HUES64 (cell line): Measurements from ENCODE around the gene TMED6.
"Not testable (repeated sequence)": the region's sequence is repeated elsewhere in the genome, so short reads cannot be mapped to it uniquely, and the experiment has no call there.

Source experiments
- H3K27ac ChIP-seq: 2 replicates; pipeline ENCODE4 v1.7.0; 2013; ENCODE audit warnings: low read depth, low read length, inconsistent platforms
- H3K27me3 ChIP-seq: 2 replicates; pipeline ENCODE4 v1.6.1; 2013; ENCODE audit warnings: mild to moderate bottlenecking, low read length; ENCODE audit not compliant: insufficient read depth
- H3K36me3 ChIP-seq: 2 replicates; pipeline ENCODE4 v1.6.1; 2013; ENCODE audit warnings: mild to moderate bottlenecking, low read length; ENCODE audit not compliant: insufficient read depth
- H3K4me1 ChIP-seq: 2 replicates; pipeline ENCODE4 v1.6.1; 2013; ENCODE audit warnings: mild to moderate bottlenecking, low read length, moderate library complexity; ENCODE audit not compliant: insufficient read depth
- H3K4me3 ChIP-seq: 2 replicates; pipeline ENCODE4 v1.5.1; 2013; ENCODE audit warnings: mild to moderate bottlenecking, low read length, moderate library complexity
- H3K9ac ChIP-seq: 2 replicates; pipeline ENCODE4 v1.6.1; 2013; ENCODE audit warnings: mild to moderate bottlenecking, low read depth, low read length
- H3K9me3 ChIP-seq: 2 replicates; pipeline ENCODE4 v1.6.1; 2013; ENCODE audit warnings: low read depth, low read length; ENCODE audit not compliant: insufficient read depth
- WGBS: fragments of 150-250, 120-280 bp; methylation state at CpG from one replicate; pipeline ENCODE4 v1.1.7; 2013; ENCODE audit warnings: missing lambda C conversion rate; 5-methylcytosine and 5-hydroxymethylcytosine counted together

Gene TMED6

GRCh38 chr16:69378760-69379159 is 27.2 kb upstream of the TMED6 start:
- 100% methylated on average over 1 of the region's 1 CpG for WGBS
- H3K9ac ChIP-seq: no peak overlapping the region
- no peak overlapping the region for H3K27ac ChIP-seq
- no peak overlapping the region for H3K4me3 ChIP-seq
- H3K27me3 ChIP-seq: no peaks in the 10 kb centered on the region
- no peaks in the 10 kb centered on the region for H3K9me3 ChIP-seq
- no peaks in the 10 kb centered on the region for H3K4me1 ChIP-seq
- H3K36me3 ChIP-seq: peaks cover 82% of the 10 kb centered on the region

GRCh38 chr16:69378036-69378435 is 26.4 kb upstream of the TMED6 start:
- H3K9me3 ChIP-seq: no peaks in the 10 kb centered on the region
- H3K4me3 ChIP-seq: no peak overlapping the region
- H3K27ac ChIP-seq: no peak overlapping the region
- whole genome bisulfite sequencing: 93% methylated on average over 1 of the region's 1 CpG
- peaks cover 82% of the 10 kb centered on the region for H3K36me3 ChIP-seq
- H3K9ac ChIP-seq: no peak overlapping the region
- H3K4me1 ChIP-seq: no peaks in the 10 kb centered on the region
- no peaks in the 10 kb centered on the region for H3K27me3 ChIP-seq

DNA sequence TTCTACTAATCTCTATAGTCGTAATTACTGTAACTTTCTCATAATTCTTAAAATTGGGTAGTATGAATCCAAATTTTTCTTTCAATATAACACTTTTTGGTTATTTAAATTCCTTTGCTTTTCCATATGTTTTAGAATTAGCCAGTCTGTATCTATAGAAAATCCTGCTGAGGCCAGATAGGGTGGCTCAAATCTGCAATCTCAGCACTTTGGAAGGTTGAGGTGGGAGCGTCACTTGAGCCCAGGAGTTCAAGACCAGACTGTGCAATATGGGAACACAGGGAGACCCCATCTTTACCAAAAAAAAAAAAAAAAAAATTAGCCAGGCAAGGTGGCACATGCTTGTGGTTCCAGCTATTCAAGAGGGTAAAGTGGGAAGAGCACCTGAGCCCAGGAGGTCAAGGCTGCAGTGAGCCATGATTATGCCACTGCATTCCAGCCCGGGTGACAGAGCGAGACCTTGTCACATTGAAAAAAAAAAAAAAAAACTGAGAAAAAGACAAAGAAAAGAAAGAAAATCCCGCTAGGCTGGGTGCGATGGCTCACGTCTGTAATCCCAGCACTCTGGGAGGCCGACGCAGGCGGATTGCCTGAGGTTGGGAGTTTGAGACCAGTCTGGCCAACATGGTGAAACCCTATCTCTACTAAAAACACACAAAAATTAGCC is 24.9 kb upstream of the TMED6 start:
- Histone ChIP-seq H3K4me3 (no peak overlapping the region), H3K27ac (no peak overlapping the region), H3K36me3 (peaks cover 81% of the 10 kb centered on the region), H3K27me3 (no peaks in the 10 kb centered on the region), H3K9me3 (no peaks in the 10 kb centered on the region), H3K4me1 (no peaks in the 10 kb centered on the region), H3K9ac (no peak overlapping the region)
- 95% methylated on average over 9 of the region's 10 CpGs for WGBS

DNA sequence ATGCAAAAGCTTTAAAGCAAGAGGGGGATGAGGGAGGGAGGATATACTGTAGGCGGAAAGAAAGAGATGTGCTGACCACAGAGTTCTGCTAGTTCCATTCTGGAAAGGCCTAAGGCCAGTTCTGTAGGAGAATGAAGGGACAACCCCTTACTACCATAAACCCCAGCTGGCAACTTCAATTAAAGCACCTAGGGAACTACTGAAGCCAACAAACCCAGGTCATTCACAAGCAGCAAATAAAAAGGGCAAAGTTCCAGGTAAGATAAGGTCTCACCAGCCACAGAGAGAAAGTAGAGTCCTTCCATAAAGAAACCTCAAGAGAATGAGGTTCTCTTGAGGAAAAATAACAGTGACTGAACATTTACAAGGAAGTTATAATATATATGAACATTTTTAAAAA is 21.4 kb upstream of the TMED6 start:
- Histone ChIP-seq H3K4me1 (no peaks in the 10 kb centered on the region), H3K36me3 (peaks cover 81% of the 10 kb centered on the region), H3K4me3 (no peak overlapping the region), H3K9me3 (no peaks in the 10 kb centered on the region), H3K9ac (no peak overlapping the region), H3K27ac (no peak overlapping the region), H3K27me3 (no peaks in the 10 kb centered on the region)
- 72% methylated on average over 1 of the region's 1 CpG for WGBS

GRCh38 chr16:69371564-69371963 is 20.0 kb upstream of the TMED6 start:
- Histone ChIP-seq H3K9ac (no peak overlapping the region), H3K4me1 (no peaks in the 10 kb centered on the region), H3K27ac (no peak overlapping the region), H3K36me3 (peaks cover 89% of the 10 kb centered on the region), H3K9me3 (no peaks in the 10 kb centered on the region), H3K4me3 (no peak overlapping the region), H3K27me3 (no peaks in the 10 kb centered on the region)
- WGBS: 100% methylated on average over 1 of the region's 2 CpGs

GRCh38 chr16:69368866-69369265 is 17.3 kb upstream of the TMED6 start:
- WGBS: 97% methylated on average over 3 of the region's 4 CpGs
- no peaks in the 10 kb centered on the region for H3K9me3 ChIP-seq
- no peak overlapping the region for H3K9ac ChIP-seq
- H3K36me3 ChIP-seq: peaks cover 92% of the 10 kb centered on the region
- H3K27me3 ChIP-seq: no peaks in the 10 kb centered on the region
- H3K4me1 ChIP-seq: no peaks in the 10 kb centered on the region
- H3K27ac ChIP-seq: no peak overlapping the region
- H3K4me3 ChIP-seq: no peak overlapping the region

- Histone ChIP-seq H3K27me3 (no peaks in the 10 kb centered on the region), H3K9ac (no peak overlapping the region), H3K9me3 (no peaks in the 10 kb centered on the region), H3K4me3 (no peak overlapping the region), H3K36me3 (peaks cover 83% of the 10 kb centered on the region), H3K4me1 (no peaks in the 10 kb centered on the region), H3K27ac (no peak overlapping the region)
- WGBS: 97% methylated on average over 7 of the region's 7 CpGs
Observed at GRCh38 chr16:69367980-69368379, 16.4 kb upstream of the TMED6 start.

- WGBS: 98% methylated on average over 7 of the region's 7 CpGs
- Histone ChIP-seq H3K4me3 (no peak overlapping the region), H3K9ac (no peak overlapping the region), H3K4me1 (no peaks in the 10 kb centered on the region), H3K9me3 (no peaks in the 10 kb centered on the region), H3K36me3 (peaks cover 69% of the 10 kb centered on the region), H3K27ac (no peak overlapping the region), H3K27me3 (no peaks in the 10 kb centered on the region)
Observed at GRCh38 chr16:69366431-69366830, 14.8 kb upstream of the TMED6 start.

DNA sequence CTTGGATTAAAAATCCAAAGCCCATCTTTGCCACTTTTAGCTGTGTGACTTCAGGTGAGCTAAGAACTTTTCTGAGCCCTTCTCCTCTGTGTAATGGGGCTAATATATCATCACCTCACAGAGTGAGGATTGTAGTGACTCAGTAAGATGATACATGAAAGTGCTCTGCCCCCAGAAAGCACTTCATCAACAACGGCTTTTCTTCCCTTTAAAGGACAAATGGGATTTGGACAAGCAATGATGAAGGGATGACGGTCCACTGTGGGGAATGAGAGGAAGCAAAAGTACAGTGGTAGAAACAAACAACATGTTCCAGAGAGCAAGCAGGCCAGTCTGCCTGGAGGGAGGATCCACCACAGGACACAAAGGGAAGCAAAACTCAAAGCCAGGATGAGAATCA is 14.3 kb upstream of the TMED6 start:
- Histone ChIP-seq H3K27me3 (no peaks in the 10 kb centered on the region), H3K36me3 (peaks cover 66% of the 10 kb centered on the region), H3K4me3 (no peak overlapping the region), H3K4me1 (no peaks in the 10 kb centered on the region), H3K9me3 (no peaks in the 10 kb centered on the region), H3K9ac (no peak overlapping the region), H3K27ac (no peak overlapping the region)
- 98% methylated on average over 2 of the region's 2 CpGs for WGBS

- H3K27me3 ChIP-seq: no peaks in the 10 kb centered on the region
- no peaks in the 10 kb centered on the region for H3K9me3 ChIP-seq
- no peak overlapping the region for H3K9ac ChIP-seq
- WGBS: 97% methylated on average over 2 of the region's 2 CpGs
- peaks cover 50% of the 10 kb centered on the region for H3K36me3 ChIP-seq
- H3K4me3 ChIP-seq: no peak overlapping the region
- no peaks in the 10 kb centered on the region for H3K4me1 ChIP-seq
- H3K27ac ChIP-seq: no peak overlapping the region
Observed at GRCh38 chr16:69364088-69364487, 12.5 kb upstream of the TMED6 start.

- no peak overlapping the region for H3K4me3 ChIP-seq
- H3K36me3 ChIP-seq: peaks cover 42% of the 10 kb centered on the region
- no peaks in the 10 kb centered on the region for H3K9me3 ChIP-seq
- no peak overlapping the region for H3K9ac ChIP-seq
- H3K27ac ChIP-seq: no peak overlapping the region
- no peaks in the 10 kb centered on the region for H3K27me3 ChIP-seq
- no peaks in the 10 kb centered on the region for H3K4me1 ChIP-seq
- WGBS: 95% methylated on average over 5 of the region's 5 CpGs
Observed at GRCh38 chr16:69363281-69363717, 11.7 kb upstream of the TMED6 start.

DNA sequence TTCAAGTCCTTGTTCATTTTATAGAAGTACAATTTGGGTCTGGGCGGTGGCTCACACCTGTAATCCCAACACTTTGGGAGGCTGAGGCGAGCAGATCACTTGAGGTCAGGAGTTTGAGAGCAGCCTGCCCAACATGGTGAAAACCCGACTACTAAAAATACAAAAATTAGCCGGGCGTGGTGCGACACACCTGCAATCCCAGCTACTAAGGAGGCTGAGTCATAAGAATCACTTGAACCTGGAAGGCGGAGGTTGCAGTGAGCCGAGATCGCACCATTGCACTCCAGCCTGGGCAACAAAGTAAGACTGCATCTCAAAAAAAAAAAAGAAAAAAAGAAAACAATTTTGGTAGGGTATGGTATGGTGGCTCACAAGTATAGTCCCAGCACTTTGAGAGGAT is 8.5 kb upstream of the TMED6 start:
- H3K9me3 ChIP-seq, H3K4me1 ChIP-seq, H3K27me3 ChIP-seq, H3K27ac ChIP-seq, H3K4me3 ChIP-seq, H3K9ac ChIP-seq: not testable (repeated sequence)
- WGBS: 97% methylated on average over 9 of the region's 9 CpGs
- H3K36me3 ChIP-seq: peaks cover 31% of the 10 kb centered on the region
